GM23338 (cell line): ENCODE results near the gene GRP. TPM values are rescaled to one million over a fixed set of nuclear protein-coding genes. Genes with fewer than 3 reads are reported as not detected.

Source experiments
- ATAC-seq: fragments of 200-7000 bp; cut with Tn5 transposase; 3 replicates; pipeline ENCODE4 v1.9.1; 2020
- DNase-seq: peaks from one replicate; pipeline ENCODE4 v3.0.0-alpha.2; 2015; ENCODE audit warnings: low spot score
- H2AFZ ChIP-seq: fragments of 200-600 bp; sonication (generic); 2 replicates; pipeline ENCODE4 v1.8.0; 2016; ENCODE audit warnings: antibody characterized with exemption, mild to moderate bottlenecking, moderate library complexity
- H3F3A ChIP-seq: fragments of 200-600 bp; sonication (generic); replicated peaks from 2 replicates; pipeline ENCODE4 v1.8.0; 2017; ENCODE audit warnings: antibody characterized with exemption, mixed run types, low read depth
- H3K27ac ChIP-seq: fragments of 200-600 bp; sonication (generic); 2 replicates; pipeline ENCODE4 v1.6.1; 2016; ENCODE audit warnings: low read depth
- H3K27me3 ChIP-seq: fragments of 200-600 bp; sonication (generic); 2 replicates; pipeline ENCODE4 v1.8.0; 2016; ENCODE audit warnings: mild to moderate bottlenecking, mixed run types, moderate library complexity; ENCODE audit not compliant: insufficient read depth
- H3K36me3 ChIP-seq: fragments of 200-600 bp; sonication (generic); 2 replicates; pipeline ENCODE4 v1.8.0; 2016; ENCODE audit warnings: mild to moderate bottlenecking; ENCODE audit not compliant: insufficient read depth
- H3K4me1 ChIP-seq: fragments of 200-600 bp; sonication (generic); 2 replicates; pipeline ENCODE4 v1.8.0; 2016; ENCODE audit warnings: mild to moderate bottlenecking, moderate library complexity; ENCODE audit not compliant: insufficient read depth
- H3K4me2 ChIP-seq: fragments of 200-600 bp; sonication (generic); 2 replicates; pipeline ENCODE4 v1.7.1; 2017; ENCODE audit warnings: mixed run types
- H3K4me3 ChIP-seq: fragments of 200-600 bp; sonication (generic); 2 replicates; pipeline ENCODE4 v1.6.1; 2016; ENCODE audit warnings: mixed run types
- H3K79me2 ChIP-seq: fragments of 200-600 bp; sonication (generic); replicated peaks from 2 replicates; pipeline ENCODE4 v1.8.0; 2017; ENCODE audit warnings: mild to moderate bottlenecking; ENCODE audit not compliant: insufficient read depth
- H3K9me2 ChIP-seq: fragments of 200-600 bp; sonication (generic); 2 replicates; pipeline ENCODE4 v1.8.0; 2017; ENCODE audit not compliant: insufficient read depth
- H4K20me1 ChIP-seq: fragments of 200-600 bp; sonication (generic); replicated peaks from 2 replicates; pipeline ENCODE4 v1.8.0; 2017; ENCODE audit warnings: mild to moderate bottlenecking; ENCODE audit not compliant: insufficient read depth
- H3K27ac Mint-ChIP-seq: 2 replicates; pipeline ENCODE4 v1.8.0; 2020; ENCODE audit warnings: inconsistent platforms, mild to moderate bottlenecking, moderate library complexity, mixed read lengths
- H3K27me3 Mint-ChIP-seq: 3 replicates; pipeline ENCODE4 v1.8.0; 2022; ENCODE audit warnings: low read depth, mild to moderate bottlenecking, moderate library complexity, mixed read lengths, inconsistent platforms; ENCODE audit not compliant: insufficient read depth, poor library complexity
- H3K36me3 Mint-ChIP-seq: 3 replicates; pipeline ENCODE4 v1.8.0; 2021; ENCODE audit warnings: low read depth, mild to moderate bottlenecking, inconsistent platforms, moderate library complexity, mixed read lengths
- H3K4me1 Mint-ChIP-seq: 3 replicates; pipeline ENCODE4 v1.8.0; 2020; ENCODE audit warnings: mild to moderate bottlenecking, inconsistent platforms, mixed read lengths
- H3K4me3 Mint-ChIP-seq: 3 replicates; pipeline ENCODE4 v1.8.0; 2021; ENCODE audit warnings: moderate library complexity, mild to moderate bottlenecking, inconsistent platforms, mixed read lengths
- H3K9me3 Mint-ChIP-seq: 3 replicates; pipeline ENCODE4 v1.8.0; 2020; ENCODE audit warnings: moderate library complexity, mild to moderate bottlenecking, inconsistent platforms, mixed read lengths
- CREB1 ChIP-seq: fragments of 250-450 bp; sonication (Bioruptor Pico); IDR thresholded peaks from 2 replicates; pipeline ENCODE4 v1.5.0; 2020; ENCODE audit warnings: low read depth, mild to moderate bottlenecking, moderate library complexity
- ETS1 ChIP-seq: IDR thresholded peaks from 2 replicates; pipeline ENCODE4 v1.6.1; 2016; ENCODE audit warnings: antibody characterized with exemption
- EZH2 ChIP-seq: fragments of 200-600 bp; sonication (generic); IDR thresholded peaks from one replicate; pipeline ENCODE4 v1.8.0; 2017; ENCODE audit warnings: antibody characterized with exemption, mild to moderate bottlenecking, low read depth; ENCODE audit not compliant: unreplicated experiment
- EZH2phosphoT487 ChIP-seq: fragments of 200-600 bp; sonication (generic); IDR thresholded peaks from one replicate; pipeline ENCODE4 v1.8.1; 2018; ENCODE audit warnings: antibody characterized with exemption; ENCODE audit not compliant: unreplicated experiment
- JUNB ChIP-seq: IDR thresholded peaks from one replicate; pipeline ENCODE4 v1.6.1; 2016; ENCODE audit warnings: antibody characterized with exemption; ENCODE audit not compliant: unreplicated experiment
- NANOG ChIP-seq: IDR thresholded peaks from 2 replicates; pipeline ENCODE4 v1.6.1; 2016; ENCODE audit warnings: antibody characterized with exemption, borderline replicate concordance
- POLR2AphosphoS5 ChIP-seq: IDR thresholded peaks from 2 replicates; pipeline ENCODE4 v1.6.1; 2016; ENCODE audit warnings: antibody characterized with exemption, low read depth
- REST ChIP-seq: IDR thresholded peaks from one replicate; pipeline ENCODE4 v1.6.1; 2018; ENCODE audit warnings: antibody characterized with exemption; ENCODE audit not compliant: unreplicated experiment
- STAT1 ChIP-seq: IDR thresholded peaks from one replicate; pipeline ENCODE4 v1.6.1; 2016; ENCODE audit warnings: antibody characterized with exemption; ENCODE audit not compliant: unreplicated experiment
- ZNF114 ChIP-seq: fragments of 250-450 bp; sonication (Bioruptor Pico); IDR thresholded peaks from 2 replicates; pipeline ENCODE4 v1.5.0; 2020; ENCODE audit warnings: mild to moderate bottlenecking, moderate library complexity
- ZNF331 ChIP-seq: fragments of 250-450 bp; sonication (Bioruptor Pico); IDR thresholded peaks from 2 replicates; pipeline ENCODE4 v1.5.0; 2020; ENCODE audit warnings: low read depth, mild to moderate bottlenecking, moderate library complexity
- ZNF462 ChIP-seq: fragments of 250-450 bp; sonication (Bioruptor Pico); IDR thresholded peaks from 2 replicates; pipeline ENCODE4 v1.5.0; 2020; ENCODE audit warnings: mild to moderate bottlenecking, moderate library complexity
- polyA plus RNA-seq: library from polyadenylated mRNA; unstranded; fragments of >200 nt; fragmentation: Nextera tagmentation; extraction: Ambion mirVana; gene quantifications from 2 replicates; pipeline ENCODE4 v1.2.1, GENCODE V29; 2016
- total RNA-seq: library from RNA; depleted of rRNA; stranded (reverse); fragments of >200 nt; shearing (Covaris generic); gene quantifications from 2 replicates; pipeline ENCODE4 v1.2.3, GENCODE V29; 2014
- TF ChIP-seq, protein P1 (sequence below), 2 experiments: fragments of 200-600 bp in 1 of 2; sonication (generic) in 1 of 2; conservative IDR thresholded peaks; 2 replicates each; pipeline versions ENCODE4 v1.5.1 to v1.6.1; 2016 to 2017; ENCODE audit warnings: antibody characterized with exemption in 2 of 2, low read depth in 2 of 2, mild to moderate bottlenecking in 2 of 2, moderate library complexity in 1 of 2

GRP gene
- total and polyA plus RNA-seq, 2 experiments from 2014 or later = not detected

DNA sequence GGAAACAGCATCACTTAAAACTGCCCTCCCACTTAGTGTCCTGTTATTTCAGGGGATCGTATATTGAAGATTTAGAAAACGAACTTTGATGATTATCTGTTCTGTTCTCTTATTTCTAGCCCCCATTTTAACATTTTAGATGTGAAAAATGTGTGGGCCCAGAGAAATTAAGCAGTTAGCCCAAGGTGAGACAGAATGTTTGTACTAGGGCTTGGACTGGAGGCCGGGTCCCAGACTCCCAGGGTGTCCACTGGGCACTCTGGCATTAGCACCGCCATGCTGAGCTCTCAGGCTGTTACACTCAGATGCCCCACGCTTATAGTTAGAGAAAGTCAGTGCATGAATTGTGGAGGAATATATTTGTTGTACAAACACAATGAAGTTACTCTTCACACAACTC, 58.8 kb downstream of the GRP start (continued):
- TF ChIP-seq ETS1 (no peak), POLR2AphosphoS5 (no peak), ZNF331 (CRISPR knock-in tag) (no peak), STAT1 (no peak)

DNA sequence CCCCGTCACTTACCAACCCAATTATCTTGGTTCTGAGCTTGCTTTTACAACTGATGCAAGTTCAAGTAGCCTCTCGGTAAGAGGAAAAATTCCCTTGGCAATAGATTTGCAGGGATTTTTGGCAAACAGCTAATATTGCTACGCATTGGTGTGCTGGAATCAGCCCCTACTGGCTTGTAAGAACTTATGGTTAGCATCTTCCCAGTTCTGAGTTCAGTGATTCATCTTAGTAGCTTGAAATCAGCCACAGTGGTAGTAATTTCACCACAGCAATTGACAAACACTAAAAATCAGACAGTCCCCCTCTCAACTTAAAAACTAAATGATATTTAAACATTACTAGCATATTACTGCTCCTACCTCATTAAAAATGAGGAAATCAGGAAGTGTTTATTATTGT, 59.2 kb downstream of the GRP start:
- ATAC-seq (no peak), DNase-seq (no peak)
- Histone ChIP-seq H3K27me3 (peaks cover 75% of the 10 kb centered on the region), H3K36me3 (no peaks in the 10 kb centered on the region), H4K20me1 (peaks cover 11% of the 10 kb centered on the region; the same call in 1 of the 2 replicates), H3K4me3 (no peak overlapping the region), H3K27ac (no peak overlapping the region), H3F3A (no peaks in the 10 kb centered on the region), H3K4me1 (peaks cover 23% of the 10 kb centered on the region), H3K79me2 (no peaks in the 10 kb centered on the region), H3K9me2 (no peaks in the 10 kb centered on the region), H2AFZ (no peak overlapping the region), H3K4me2 (no peak overlapping the region)
- H3K4me3 Mint-ChIP-seq = no peak overlapping the region
- no peaks in the 10 kb centered on the region for H3K36me3 Mint-ChIP-seq
- peaks cover 34% of the 10 kb centered on the region for H3K27me3 Mint-ChIP-seq
- H3K9me3 Mint-ChIP-seq = no peaks in the 10 kb centered on the region
- peaks cover 22% of the 10 kb centered on the region for H3K4me1 Mint-ChIP-seq
- no peak overlapping the region for H3K27ac Mint-ChIP-seq
- no peak for TF ChIP-seq POLR2AphosphoS5
- no peak for TF ChIP-seq CREB1 (CRISPR knock-in tag)
- no peak for TF ChIP-seq NANOG
- no peak for TF ChIP-seq STAT1
- TF ChIP-seq REST = no peak
- no peak for TF ChIP-seq JUNB
- TF ChIP-seq ZNF114 = no peak
- TF ChIP-seq EZH2phosphoT487 = no peak
- no peak for TF ChIP-seq EZH2
- TF ChIP-seq, protein P1, sequence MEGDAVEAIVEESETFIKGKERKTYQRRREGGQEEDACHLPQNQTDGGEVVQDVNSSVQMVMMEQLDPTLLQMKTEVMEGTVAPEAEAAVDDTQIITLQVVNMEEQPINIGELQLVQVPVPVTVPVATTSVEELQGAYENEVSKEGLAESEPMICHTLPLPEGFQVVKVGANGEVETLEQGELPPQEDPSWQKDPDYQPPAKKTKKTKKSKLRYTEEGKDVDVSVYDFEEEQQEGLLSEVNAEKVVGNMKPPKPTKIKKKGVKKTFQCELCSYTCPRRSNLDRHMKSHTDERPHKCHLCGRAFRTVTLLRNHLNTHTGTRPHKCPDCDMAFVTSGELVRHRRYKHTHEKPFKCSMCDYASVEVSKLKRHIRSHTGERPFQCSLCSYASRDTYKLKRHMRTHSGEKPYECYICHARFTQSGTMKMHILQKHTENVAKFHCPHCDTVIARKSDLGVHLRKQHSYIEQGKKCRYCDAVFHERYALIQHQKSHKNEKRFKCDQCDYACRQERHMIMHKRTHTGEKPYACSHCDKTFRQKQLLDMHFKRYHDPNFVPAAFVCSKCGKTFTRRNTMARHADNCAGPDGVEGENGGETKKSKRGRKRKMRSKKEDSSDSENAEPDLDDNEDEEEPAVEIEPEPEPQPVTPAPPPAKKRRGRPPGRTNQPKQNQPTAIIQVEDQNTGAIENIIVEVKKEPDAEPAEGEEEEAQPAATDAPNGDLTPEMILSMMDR (conservative IDR thresholded peaks at IDR 0.05; ENCODE audit: low read depth in 2 of 2) = no peak
- TF ChIP-seq ZNF462 (CRISPR knock-in tag) = no peak
- no peak for TF ChIP-seq ZNF331 (CRISPR knock-in tag)
